ENCODE data around the gene FN3KRP. TPM values are rescaled to one million over a fixed set of nuclear protein-coding genes. Genes with fewer than 3 reads are reported as not detected.

Gene FN3KRP
- total and polyA plus RNA-seq, 2 experiments from 2014 or later, result 17.0 to 27.4 TPM

DNA sequence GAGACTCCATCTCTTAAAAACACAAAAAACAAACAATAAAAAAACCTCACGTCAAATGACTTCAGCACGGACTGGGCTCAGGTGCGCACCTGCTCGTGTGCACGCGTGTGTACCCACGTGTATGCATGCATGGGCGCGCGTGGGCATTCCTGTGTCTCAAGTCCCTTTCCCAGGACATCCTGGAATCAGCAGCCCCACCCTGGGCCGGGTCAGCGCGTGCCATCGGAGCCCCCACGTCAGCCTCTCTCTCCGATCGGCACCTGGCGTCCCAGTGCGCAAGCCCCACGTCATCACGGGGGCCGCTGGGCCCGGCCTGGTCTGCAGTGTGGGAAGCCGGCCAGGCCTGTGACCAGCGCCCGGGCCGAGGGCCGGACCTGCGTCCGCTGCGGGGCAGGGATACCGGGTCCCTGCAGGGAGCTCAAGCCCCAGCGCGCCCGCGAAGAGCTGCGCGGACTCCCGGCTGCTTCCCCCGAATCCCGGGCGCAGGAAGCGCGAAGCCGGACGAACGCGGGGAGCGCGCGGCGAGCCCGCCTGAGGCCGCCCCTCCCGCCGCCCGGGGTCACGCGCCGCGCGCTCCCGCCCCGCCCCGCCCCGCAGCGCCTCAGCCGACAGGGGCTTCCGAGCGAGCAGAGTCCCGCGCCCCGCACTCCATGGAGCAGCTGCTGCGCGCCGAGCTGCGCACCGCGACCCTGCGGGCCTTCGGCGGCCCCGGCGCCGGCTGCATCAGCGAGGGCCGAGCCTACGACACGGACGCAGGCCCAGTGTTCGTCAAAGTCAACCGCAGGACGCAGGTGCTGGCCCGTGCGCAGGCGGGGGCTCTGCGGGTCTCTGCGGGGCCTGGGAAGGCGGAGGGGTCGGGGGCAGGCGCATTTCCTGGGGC, 18.7 kb downstream of the FN3KRP start, which contains the start of gene FN3K:
FN3K (plus strand) TSS at position 629 of the 880 bp plus-strand sequence; CDS start at position 651, 22 bp downstream.
- Histone ChIP-seq H4K20me1 (ENCODE audit: insufficient read depth, poor library complexity, severe bottlenecking) (no peaks in the 10 kb centered on the region), H3K9me2 (replicated peaks; ENCODE audit: insufficient read depth) (no peaks in the 10 kb centered on the region), H3K4me1 (ENCODE audit: insufficient read depth) (peaks cover 5% of the 10 kb centered on the region), H3K27me3 (no peaks in the 10 kb centered on the region), H3K27ac (peak within 1 kb of the TSS; percentile 74), H3K4me2 (peak within 1 kb of the TSS; percentile 80), H3K79me2 (peaks cover 18% of the 10 kb centered on the region), H2AFZ (peak within 1 kb of the TSS; percentile 69), H3K36me3 (replicated peaks; ENCODE audit: insufficient read depth, low read depth) (no peaks in the 10 kb centered on the region), H3K9me3 (ENCODE audit: low read depth) (no peaks in the 10 kb centered on the region), H3K4me3 (peak within 1 kb of the TSS; percentile 68)
- TF ChIP-seq EZH2phosphoT487 (IDR thresholded peaks at IDR 0.05; ENCODE audit: low read depth, severe bottlenecking, unreplicated experiment) (no peak), EZH2 (IDR thresholded peaks at IDR 0.05; ENCODE audit: borderline replicate concordance) (no peak)
- TF ChIP-seq, protein P1, sequence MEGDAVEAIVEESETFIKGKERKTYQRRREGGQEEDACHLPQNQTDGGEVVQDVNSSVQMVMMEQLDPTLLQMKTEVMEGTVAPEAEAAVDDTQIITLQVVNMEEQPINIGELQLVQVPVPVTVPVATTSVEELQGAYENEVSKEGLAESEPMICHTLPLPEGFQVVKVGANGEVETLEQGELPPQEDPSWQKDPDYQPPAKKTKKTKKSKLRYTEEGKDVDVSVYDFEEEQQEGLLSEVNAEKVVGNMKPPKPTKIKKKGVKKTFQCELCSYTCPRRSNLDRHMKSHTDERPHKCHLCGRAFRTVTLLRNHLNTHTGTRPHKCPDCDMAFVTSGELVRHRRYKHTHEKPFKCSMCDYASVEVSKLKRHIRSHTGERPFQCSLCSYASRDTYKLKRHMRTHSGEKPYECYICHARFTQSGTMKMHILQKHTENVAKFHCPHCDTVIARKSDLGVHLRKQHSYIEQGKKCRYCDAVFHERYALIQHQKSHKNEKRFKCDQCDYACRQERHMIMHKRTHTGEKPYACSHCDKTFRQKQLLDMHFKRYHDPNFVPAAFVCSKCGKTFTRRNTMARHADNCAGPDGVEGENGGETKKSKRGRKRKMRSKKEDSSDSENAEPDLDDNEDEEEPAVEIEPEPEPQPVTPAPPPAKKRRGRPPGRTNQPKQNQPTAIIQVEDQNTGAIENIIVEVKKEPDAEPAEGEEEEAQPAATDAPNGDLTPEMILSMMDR (IDR thresholded peaks at IDR 0.05; ENCODE audit: poor library complexity), result no peak
- 8% methylated on average over 71 of the region's 101 CpGs for WGBS (ENCODE audit: low lambda C conversion rate, missing lambda C conversion rate)
- peak; percentile 81 for DNase-seq (ENCODE audit: low spot score)

DNA sequence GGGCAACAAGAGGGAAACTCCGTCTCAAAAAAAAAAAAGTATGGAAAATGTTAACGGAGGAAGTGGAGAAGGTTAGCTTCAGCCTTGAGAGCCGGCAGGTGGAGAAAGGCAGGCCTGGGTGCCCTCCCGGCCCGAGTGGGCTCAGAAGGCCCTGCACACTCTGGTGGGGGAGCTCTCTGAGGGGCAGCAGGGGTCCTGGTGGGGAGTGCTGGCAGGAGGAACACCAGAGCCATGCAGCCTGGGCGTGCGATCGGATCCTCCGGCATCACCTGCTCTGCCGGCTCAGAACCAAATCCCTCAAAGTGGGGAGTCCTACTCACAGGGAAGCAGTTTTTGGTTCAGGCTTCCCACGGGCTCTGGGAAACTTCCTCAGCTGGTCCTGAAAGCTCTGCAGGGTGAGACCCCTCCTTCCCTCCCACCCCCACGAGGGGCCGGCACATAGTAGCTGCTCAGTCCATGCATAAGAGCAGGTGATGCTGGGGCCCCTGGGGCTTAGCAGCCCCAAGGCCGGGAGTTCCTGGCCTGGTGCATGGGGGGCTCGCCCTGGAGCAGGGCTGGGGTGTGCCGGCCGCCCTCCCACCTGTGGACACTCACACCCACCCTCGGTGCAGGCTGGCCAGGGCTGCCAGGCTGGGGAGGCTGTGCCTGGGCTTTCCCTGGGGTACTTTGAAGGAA, 20.1 kb downstream of the FN3KRP start:
- no peak for DNase-seq (ENCODE audit: low spot score)
- Histone ChIP-seq H3K4me2 (peak overlapping the region; percentile 80), H2AFZ (no peak overlapping the region), H3K4me3 (no peak overlapping the region), H3K36me3 (replicated peaks; ENCODE audit: insufficient read depth, low read depth) (peaks cover 9% of the 10 kb centered on the region), H3K9me3 (ENCODE audit: low read depth) (peaks cover 10% of the 10 kb centered on the region), H3K79me2 (peaks cover 18% of the 10 kb centered on the region), H3K27me3 (no peaks in the 10 kb centered on the region), H3K4me1 (ENCODE audit: insufficient read depth) (peaks cover 12% of the 10 kb centered on the region), H4K20me1 (ENCODE audit: insufficient read depth, poor library complexity, severe bottlenecking) (no peaks in the 10 kb centered on the region), H3K9me2 (replicated peaks; ENCODE audit: insufficient read depth) (no peaks in the 10 kb centered on the region), H3K27ac (peak overlapping the region; percentile 74)
- 95% methylated on average over 9 of the region's 18 CpGs for WGBS (ENCODE audit: low lambda C conversion rate, missing lambda C conversion rate)
- TF ChIP-seq EZH2 (IDR thresholded peaks at IDR 0.05; ENCODE audit: borderline replicate concordance), result no peak
- TF ChIP-seq, protein P1 (IDR thresholded peaks at IDR 0.05; ENCODE audit: poor library complexity), result no peak
- TF ChIP-seq EZH2phosphoT487 (IDR thresholded peaks at IDR 0.05; ENCODE audit: low read depth, severe bottlenecking, unreplicated experiment), result no peak

DNA sequence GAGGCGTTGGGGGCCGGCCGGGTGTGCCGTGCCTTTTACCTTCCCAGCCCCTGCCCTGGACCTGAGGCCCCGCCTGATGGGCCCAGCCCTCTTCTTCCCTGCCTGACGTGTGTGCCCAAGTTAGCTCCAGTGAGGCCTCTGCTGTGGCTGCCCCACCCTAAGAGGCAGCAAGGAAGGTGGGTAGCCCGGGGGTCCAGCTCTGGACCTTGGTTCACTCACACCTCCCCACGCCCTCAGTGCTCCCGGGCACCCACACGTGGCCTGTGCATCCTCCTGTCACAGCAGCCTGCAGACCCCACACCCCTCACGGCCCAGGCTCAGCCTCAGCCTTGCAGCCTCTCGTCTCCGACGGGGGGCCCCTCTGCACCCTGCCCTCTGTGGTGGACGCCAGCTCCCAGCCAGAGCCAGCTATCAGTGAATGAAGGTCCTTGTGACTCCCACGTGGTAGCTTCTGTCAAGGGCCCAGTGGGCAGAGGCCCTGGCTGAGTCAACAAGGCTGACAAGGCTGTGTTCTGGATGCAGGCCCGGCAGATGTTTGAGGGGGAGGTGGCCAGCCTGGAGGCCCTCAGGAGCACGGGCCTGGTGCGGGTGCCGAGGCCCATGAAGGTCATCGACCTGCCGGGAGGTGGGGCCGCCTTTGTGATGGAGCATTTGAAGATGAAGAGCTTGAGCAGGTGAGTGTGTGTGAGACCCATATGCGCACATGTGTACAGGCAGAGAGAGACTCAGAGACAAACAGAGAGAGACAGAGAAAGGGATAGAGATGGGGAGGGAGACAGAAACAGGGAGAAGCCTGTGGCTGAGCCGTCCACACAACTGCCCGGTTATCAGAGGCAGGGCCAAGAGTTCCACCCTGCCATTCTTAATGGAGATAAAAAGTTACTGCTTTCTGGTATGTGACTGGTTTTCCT, 21.7 kb downstream of the FN3KRP start:
- peak; percentile 46 for DNase-seq (ENCODE audit: low spot score)
- Histone ChIP-seq H3K4me3 (no peak overlapping the region), H3K27ac (peak overlapping the region; percentile 60), H4K20me1 (ENCODE audit: insufficient read depth, poor library complexity, severe bottlenecking) (no peaks in the 10 kb centered on the region), H3K4me2 (peak overlapping the region; percentile 80), H3K9me2 (replicated peaks; ENCODE audit: insufficient read depth) (no peaks in the 10 kb centered on the region), H3K4me1 (ENCODE audit: insufficient read depth) (peaks cover 12% of the 10 kb centered on the region), H3K36me3 (replicated peaks; ENCODE audit: insufficient read depth, low read depth) (peaks cover 9% of the 10 kb centered on the region), H3K9me3 (ENCODE audit: low read depth) (peaks cover 10% of the 10 kb centered on the region), H3K27me3 (no peaks in the 10 kb centered on the region), H2AFZ (no peak overlapping the region), H3K79me2 (peaks cover 18% of the 10 kb centered on the region)
- no peak for TF ChIP-seq EZH2 (IDR thresholded peaks at IDR 0.05; ENCODE audit: borderline replicate concordance)
- no peak for TF ChIP-seq EZH2phosphoT487 (IDR thresholded peaks at IDR 0.05; ENCODE audit: low read depth, severe bottlenecking, unreplicated experiment)
- TF ChIP-seq, protein P1 (IDR thresholded peaks at IDR 0.05; ENCODE audit: poor library complexity), result no peak
- 81% methylated on average over 26 of the region's 26 CpGs for WGBS (ENCODE audit: low lambda C conversion rate, missing lambda C conversion rate)

Data from hepatocyte (in vitro differentiated cells).